GM21390 (cell line): Measurements from ENCODE around the gene BHLHA9.

Experiments used
- ATAC-seq: cut with Tn5 transposase; IDR thresholded peaks from one replicate; pipeline ENCODE4 v1.9.1; 2021; ENCODE audit not compliant: unreplicated experiment

Gene BHLHA9

DNA sequence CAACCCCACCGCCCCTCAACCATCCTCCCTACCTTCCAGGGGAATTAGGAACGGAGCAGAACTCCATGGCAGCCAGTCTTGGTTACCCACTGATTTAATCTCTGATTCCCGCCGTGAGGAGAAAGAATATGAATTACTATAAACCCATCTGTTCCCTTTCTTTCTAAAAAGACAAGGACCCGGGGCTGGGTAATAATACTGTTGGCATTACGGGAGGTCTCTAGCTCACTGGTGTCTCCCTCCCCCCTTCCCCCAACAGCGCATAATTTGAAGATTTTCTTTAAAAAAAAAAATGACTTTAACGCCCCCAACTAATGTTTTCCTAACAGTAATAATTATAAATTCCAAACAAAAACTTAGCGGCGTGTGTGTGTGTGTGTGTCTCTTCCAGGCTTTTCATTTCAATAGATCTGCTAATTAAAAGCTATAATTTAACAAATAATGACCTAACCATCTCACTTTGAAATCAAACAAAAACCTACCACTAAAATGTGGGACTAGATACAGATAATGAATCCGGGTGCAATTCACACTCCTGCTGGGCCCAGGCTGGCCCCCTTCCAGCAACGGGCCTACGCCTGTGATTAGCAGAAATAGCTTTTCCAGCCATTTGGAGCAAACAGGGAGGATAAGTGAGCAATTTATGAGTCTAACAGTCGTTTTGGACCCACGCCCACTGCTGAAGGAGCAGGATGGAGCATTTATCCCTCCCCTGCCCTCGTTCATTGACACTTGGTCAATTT, 18.2 kb upstream of the BHLHA9 start:
- no peak for ATAC-seq

DNA sequence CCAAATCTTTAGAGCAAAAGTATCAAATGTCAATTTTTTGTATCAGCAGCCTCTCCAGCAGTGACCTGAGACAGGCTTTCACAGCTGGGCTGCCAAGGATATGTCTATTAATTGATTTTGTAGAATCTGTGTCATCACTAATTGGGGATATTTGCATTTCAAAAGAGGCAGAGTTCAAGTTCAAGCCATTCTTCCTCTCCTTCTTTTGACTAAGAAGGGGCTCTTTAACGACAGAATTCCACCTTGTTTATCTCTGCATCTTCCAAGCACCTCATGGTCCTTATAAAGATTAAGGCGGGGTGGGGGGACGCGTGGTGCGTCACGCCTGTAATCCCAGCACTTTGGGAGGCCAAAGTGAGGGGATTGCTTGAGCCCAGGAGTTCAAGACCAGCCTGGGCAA, 15.2 kb upstream of the BHLHA9 start:
- no peak for ATAC-seq

DNA sequence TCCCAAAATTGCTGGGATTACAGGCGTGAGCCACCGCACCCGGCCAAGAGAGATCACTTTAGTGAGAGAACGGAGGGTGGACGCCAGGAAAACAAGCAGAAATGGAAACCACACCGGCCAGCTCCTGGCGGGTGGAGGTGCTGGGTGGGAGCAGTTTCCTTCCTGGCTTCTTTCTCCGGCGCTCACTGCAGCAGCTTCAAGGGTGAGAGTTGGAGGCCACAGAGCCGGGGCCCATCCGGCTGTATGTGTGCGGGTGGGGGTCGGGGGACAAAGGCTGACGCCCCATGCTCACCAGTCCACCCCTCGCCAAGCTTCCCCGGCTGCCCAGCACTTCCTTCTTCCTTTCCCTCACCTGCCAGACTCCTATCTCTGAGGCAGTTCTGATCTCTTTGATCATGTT, 13.5 kb upstream of the BHLHA9 start:
- no peak for ATAC-seq

DNA sequence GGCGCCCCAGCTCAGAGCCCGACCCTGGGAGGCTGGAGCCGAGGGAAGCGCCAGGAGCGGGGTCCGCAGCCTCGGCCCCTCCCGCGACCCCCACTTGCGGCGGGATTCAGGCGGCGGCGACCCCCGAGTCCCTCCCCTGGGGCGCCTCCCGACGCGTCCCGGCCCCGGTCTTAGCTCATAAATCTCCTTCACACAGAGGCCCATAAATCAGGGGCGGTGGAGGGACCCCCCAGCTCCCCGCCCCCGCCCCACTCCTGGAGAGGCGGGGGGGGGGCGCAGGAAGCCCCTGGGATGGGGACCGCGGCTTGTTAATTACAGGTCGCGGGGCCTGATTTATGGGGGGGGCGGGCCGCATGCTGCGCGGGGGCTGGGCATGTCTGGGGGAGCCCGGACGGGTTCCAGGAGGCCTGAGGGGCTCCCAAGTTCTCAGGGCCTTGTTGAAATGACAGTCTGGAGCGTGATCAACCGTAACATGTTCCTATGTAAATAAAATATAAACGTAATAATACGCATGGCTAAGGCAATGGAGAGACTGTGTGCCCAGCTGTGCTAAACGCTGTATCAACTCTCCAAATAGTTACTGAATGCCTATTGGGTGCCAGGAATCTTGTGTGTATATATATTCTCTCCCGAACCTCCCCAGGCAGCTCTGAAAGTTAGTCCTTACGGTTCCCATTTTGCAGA, 10.0 kb upstream of the BHLHA9 start:
- ATAC-seq: no peak

DNA sequence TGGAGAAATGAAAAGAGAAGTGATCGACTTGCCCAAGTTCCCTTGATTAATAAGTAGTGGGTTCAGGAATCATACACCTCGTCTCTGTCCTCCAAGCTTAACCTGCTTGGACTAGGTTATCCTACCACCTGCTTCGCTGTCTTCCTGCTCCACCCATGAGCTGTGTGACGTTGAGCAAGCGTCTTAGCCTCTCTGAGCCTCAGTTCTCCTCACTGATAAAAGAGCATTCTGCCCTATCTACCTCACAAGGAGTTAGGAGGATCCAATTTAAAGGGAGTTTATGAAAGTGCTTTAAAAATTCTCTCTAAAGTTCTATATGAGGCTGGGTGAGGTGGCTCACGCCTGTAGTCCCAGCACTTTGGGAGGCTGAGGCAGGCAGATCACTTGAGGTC, 9.5 kb upstream of the BHLHA9 start:
- no peak for ATAC-seq

DNA sequence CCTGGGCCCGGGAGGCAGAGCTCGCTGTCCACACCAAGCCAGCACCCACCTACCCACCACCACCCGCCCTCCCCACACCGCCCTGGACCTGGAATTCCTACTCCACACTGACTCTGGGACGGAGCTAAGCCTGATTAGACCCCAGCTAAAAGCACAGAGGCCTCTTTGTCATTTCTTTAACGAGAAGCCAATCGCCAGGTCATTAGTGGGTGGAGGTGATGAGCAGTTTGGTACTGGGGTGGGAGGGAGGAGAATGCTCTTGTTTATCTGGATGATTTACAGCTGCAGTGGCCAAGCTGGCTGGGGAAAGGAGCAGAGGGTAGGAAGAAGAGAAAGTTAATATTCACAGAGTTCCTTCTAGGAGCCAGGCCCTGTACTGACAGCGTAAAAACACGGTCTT, 6.0 kb upstream of the BHLHA9 start:
- ATAC-seq: no peak

DNA sequence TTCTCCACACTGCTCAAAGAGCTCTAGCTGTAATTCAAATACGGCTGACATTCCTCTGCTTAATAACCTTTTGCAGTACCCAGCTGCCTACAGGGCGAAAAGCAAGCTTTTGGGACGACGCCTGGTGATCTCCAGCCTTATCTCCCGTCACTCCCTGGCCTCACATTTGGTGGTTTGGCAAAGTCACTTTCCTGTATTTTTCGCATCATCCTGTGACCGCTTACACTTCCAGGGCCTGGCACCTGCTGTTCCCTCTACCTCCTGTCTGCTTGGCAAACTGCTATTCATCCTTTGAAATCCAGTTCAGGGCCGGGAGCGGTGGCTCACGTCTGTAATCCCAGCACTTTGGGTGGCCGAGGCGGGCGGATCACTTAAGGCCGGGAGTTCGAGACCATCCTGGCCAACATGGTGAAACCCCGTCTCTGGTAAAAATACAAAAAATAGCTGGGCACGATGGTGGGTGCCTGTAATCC, 2.7 kb upstream of the BHLHA9 start:
- no peak for ATAC-seq

DNA sequence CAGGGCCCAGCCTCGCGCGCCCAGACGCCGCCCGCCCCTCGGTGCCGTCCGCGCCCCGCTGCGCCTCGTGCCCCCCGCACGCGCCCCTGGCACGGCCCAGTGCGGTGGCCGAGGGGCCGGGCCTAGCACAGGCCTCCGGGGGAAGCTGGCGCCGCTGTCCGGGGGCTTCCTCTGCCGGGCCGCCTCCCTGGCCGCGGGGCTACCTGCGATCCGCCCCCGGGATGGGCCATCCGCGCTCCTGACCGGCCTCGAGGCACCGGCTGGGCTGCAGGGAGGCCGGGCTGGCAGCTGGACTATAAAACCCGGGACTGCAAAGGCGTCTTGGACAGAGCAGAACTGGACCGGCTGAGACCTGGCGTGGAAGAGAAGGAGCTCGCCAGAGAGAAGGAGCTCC, 783 bp downstream of the BHLHA9 start:
- ATAC-seq: no peak

DNA sequence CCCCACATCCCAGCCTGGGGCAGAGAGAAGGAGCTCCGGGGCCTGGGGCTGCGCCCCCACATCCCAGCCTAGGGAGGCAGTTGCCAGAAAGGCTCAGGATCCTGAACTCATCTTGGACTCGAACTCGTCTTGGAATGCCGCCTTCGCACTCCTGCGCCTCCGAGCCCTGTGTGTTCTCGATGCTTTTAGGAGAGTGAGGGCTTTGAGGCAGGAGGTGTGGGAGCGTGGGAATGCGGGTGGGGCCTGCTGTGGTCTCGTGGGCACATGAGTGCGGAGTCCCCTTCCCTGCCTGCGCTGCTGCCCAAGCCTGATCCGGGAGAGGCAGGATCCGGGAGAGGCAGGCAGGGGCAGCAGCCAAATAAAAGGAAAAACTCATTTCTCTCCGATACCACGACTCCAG, 1.2 kb downstream of the BHLHA9 start:
- no peak for ATAC-seq

DNA sequence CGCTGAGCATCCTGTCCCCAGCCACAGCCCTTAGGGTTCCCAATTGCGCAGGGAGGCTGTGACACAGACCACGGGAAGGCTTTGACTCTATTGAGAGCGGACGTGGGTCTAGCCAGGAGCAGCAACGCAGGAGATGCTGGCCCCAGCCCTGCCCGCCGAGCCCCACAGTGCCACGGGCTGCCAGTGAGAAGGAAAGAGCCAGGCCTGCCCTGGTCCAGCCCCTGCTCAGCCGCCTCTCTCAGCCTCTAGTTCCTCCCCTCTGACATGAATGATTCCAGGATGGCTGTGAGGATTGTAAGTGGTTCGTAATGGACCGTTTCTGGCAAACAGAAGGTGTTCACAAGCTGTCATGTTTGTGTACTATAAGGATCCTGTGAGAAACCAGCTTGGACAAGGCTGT, 2.5 kb downstream of the BHLHA9 start:
- ATAC-seq: no peak

DNA sequence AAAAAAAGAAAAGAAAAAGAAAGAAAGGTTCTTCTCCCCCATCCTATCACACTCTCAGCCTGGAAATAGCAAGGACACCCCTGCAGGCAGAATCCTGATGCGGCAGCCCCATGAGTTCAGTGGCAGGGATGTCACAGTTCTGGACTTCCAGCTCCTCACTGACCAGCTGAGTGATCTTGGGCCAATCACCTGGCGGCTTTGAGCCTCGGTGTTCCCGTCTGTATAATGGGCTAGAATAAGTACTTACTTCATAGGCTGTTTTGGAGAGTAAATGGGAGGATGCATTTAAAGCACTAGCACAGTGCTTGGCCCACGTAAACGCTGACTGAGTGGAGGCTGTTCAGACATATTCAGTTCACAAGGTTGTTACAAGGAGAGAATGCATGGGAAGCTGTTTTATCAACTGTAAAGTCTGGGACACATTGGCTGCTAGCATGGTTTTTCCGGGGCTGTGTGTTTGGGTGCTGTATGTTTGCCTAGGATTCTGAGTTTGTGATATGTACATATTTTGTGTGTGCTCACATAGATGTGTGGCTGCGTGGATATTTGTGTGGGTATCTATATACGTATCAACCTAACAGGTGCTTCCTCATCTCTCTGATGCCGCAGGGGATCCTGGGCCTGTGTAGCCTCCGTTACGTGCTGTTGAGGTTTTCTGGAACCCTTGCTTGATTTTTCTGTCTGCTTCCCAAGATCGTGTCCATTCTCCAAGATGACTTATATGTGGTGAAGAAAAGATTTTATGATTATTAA, 3.4 kb downstream of the BHLHA9 start:
- no peak for ATAC-seq

DNA sequence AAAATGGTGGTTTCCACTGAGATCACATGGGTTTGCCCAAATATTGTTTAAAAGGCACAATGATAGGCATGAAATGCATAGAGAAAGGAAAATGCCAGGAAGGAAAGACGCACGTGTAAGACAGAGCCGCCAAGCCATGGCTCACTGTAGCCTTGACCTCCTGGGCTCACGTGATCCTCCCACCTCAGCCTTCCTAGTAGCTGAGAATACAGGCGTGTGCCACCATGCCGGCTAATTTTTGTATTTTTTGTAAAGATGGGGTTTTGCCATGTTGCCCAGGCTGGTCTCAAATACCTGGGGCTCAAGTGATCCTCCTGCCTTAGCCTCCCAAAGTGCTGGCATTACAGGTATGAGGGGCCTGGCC, 4.0 kb downstream of the BHLHA9 start:
- ATAC-seq: no peak

DNA sequence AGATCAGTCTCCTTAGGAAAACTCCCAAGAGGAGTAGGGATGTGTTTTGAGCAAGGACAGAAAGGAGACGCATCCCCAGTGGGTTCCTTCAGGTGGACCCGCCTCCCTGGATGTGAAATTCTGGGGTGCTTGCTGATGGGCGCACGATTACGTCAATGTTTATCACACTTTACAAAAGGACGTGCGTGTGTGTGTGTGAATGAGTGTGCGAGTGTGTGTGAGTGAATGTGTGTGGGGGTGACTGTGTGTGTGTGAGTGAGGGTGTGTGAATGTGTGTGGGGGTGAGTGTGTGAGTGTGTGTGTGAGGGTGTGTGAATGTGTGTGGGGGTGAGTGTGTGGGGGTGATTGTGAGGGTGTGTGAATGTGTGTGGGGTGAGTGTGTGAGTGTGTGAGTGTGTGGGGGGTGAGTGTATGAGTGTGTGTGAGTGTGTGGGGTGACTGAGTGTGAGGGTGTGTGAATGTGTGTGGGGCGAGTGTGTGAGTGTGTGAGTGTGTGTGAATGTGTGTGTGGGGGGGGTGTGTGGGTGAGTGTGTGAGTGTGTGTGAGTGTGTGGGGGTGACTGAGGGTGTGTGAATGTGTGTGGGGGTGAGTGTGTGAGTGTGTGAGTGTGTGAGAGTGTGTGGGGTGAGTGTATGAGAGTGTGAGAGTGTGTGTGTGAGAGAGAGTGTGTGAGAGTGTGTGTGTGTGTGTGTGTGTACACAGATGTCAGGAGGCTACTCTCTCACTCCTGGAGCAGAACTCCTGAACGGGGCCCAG, 5.1 kb downstream of the BHLHA9 start:
- ATAC-seq: no peak

DNA sequence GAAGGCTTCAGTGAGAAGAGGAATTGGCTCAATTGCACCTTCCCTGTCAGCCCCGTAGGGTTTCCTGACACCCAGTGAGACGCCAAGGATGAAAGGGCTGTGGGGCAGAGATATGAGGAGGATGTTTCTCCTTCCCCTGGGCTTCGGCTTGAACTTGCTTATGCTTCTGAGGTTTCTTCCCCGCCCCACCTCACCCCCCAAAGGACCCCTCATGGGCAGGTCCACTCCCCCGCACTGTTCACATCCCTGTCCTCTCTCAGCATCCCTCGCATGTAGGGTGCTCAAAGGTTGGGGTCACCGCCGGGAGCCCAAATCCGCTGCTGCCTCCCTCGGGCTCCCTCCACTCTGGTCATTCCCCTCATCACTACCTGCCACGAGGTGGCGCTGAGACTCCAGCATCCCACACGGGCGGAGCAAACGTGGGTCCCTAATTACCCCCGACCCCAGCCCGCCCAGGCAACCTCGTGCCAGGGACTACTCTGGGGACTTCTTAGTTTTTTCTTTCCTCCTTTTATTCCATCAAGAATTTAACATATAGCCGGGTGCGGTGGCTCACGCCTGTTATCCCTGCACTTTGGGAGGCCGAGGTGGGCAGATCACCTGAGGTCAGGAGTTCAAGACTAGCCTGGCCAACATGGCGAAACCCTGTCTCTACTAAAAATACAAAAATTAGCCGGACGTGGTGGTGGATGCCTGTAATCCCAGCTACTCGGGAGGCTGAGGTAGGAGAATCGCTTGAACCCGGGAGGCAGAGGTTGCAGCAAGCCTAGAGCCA, 5.9 kb downstream of the BHLHA9 start:
- no peak for ATAC-seq

DNA sequence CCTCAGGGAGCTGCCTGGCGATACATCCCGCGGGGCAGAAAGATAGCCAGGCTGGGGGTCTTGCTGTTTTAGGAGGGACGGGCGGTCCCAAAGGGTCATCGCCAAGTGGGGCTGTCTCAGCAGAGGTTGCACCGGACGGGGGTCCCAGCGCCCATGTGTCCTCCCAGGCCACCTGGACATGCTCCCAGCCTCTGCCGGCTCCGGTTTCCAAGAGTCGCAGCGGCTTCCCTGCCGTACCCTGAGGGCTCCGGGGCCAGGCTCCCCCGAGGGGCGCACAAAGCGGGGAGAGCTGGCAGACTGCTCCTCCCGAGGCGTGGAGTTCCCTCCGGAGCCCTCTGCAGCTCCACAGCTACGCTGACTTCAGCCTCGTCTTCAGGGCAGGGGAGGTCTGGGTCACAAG, 10.4 kb downstream of the BHLHA9 start:
- no peak for ATAC-seq

DNA sequence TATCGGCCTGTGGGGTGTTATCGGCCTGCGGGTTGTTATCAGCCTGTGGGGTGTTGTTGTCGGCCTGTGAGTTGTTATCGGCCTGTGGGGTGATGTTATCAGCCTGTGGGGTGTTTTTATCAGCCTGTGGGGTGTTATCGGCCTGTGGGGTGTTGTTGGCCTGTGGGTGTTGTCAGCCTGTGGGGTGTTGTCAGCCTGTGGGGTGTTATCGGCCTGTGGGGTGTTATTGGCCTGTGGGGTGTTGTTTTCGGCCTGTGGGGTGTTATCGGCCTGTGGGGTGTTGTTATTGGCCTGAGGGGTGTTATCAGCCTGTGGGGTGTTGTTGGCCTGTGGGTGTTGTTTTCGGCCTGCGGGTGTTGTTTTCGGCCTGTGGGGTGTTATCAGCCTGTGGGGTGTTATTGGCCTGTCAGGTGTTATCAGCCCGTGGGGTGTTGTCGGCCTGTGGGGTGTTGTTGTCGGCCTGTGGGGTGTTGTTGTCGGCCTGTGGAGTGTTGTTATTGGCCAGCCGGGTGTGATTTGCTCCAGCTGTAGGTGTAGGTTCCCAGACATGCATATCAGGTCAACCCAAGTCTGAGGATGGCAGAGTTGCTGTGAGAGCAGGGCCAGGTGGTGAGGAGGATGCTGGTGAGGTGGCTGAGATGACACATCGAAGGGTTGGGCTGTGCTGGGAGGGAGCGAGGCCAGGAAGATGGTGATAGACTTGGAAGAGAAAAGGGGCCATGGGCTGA, 16.3 kb downstream of the BHLHA9 start:
- no peak for ATAC-seq

DNA sequence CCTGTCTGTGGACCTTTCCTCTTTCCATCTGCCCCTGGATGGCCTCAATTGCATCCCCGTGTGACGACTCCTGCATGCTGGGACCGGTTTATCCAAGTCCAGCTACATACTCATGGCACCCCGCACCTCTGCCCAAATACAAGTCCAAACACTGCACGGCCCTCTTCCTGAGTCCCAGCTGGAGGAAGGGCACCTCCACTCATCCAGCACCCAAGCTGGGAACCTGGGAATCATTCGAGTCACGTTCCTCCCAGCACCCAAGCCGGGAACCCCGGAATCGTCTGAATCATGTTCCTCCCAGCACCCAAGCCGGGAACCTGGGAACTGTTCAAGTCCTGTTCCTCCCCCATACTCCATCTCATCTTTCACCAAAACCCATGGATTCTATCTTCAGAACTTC, 19.5 kb downstream of the BHLHA9 start:
- ATAC-seq: no peak

DNA sequence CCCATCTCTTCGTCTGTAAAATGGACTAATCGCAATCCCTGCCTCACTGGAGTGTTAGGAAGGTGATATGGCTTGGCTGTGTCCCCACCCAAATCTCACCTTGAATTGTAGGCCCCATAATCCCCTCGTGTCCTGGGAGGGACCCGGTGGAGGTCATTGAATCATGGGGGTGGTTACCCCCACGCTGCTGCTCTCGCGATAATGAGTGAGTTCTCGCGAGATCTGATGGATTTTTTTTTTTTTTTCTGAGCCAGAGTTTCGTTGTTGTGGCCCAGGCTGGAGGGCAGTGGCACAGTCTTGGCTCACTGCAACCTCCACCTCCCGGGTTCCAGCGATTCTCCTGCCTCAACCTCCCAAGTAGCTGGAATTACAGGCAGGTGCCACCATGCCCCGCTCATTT, 20.4 kb downstream of the BHLHA9 start:
- ATAC-seq: no peak

DNA sequence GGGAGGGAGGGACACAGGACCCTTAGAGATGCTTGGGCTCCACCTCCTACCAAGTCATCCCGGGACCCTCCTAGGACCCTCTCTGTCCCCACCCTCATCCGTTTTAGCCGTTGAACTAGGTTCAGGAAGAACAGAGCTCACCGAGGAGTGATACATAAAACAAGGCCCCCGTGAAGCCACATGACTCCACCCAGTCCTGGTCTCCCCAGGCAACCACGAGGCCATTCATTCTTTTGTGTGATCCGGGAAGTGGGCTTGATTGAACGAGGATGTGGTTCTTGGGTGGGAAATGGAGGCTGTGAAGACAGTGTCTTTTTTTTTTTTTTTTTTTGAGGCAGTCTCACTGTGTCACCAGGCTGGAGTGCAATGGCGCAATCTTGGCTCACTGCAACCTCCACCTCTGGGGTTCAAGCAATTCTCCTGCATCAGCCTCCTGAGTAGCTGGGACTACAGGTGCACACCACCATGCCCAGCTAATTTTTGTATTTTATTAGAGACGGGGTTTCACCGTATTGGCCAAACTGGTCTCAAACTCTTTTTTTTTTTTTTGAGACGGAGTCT, 24.0 kb downstream of the BHLHA9 start:
- no peak for ATAC-seq

DNA sequence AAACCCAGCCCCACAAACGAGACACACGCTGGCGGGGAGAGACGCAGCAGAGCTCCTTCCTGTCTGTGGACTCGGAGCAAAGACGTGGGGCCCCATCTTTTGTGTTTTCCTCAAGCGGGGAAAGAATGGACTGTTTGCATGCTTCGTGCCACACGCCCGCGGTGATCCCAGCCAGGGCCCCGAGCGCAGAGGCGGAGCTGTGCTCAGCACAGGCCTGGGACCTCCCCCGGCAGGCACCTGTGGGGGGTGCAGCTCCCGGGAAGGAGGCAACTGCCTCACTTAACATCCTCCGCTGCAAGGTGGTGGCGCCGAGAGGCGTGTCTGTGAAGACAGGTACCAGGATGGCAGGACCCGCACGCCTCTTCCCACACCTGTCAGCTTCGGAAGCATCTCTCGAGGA, 28.4 kb downstream of the BHLHA9 start:
- no peak for ATAC-seq
